ENCODE data around the gene METTL23. TPM values are rescaled to one million over a fixed set of nuclear protein-coding genes. Genes with fewer than 3 reads are reported as not detected.

METTL23 gene
- total RNA-seq, result 10 to 100 TPM; 27.4 to 40.9 (median 33.7) TPM

- WGBS, 2 donors, result 2 to 5% methylated on average over 8 to 43 of the region's 71 CpGs
- DNase-seq (ENCODE audit: low spot score in 2 of 2), result peak; percentile 86 to 97
- intact Hi-C loops (cut with DNase I; ENCODE audit: low total_unique reads), result no loop called here
- TF ChIP-seq POLR2A (IDR thresholded peaks at IDR 0.05), result peak in 1 of 2 donors; percentile 78
- peak in 1 of 3 donors; percentile 45 for TF ChIP-seq CTCF (IDR thresholded peaks at IDR 0.05)
- H3K4me3 ChIP-seq (ENCODE audit: low read depth, poor library complexity, severe bottlenecking), result peak within 1 kb of the TSS; percentile 97
Measured at GRCh38 chr17:76726776-76727718, at the start of gene METTL23. METTL23 (plus strand) TSS chr17:76726839; CDS start chr17:76729711, 2,872 bp downstream.

GRCh38 chr17:76677406-76677805 lies 49.2 kb upstream of the METTL23 start:
- no peak overlapping the region for H3K4me3 ChIP-seq (ENCODE audit: low read depth, poor library complexity, severe bottlenecking)
- intact Hi-C loops (cut with DNase I; ENCODE audit: low total_unique reads), result no loop called here
- TF ChIP-seq CTCF (IDR thresholded peaks at IDR 0.05) (no peak), POLR2A (IDR thresholded peaks at IDR 0.05) (no peak)
- no peak for DNase-seq (ENCODE audit: low spot score in 2 of 2)
- 90 to 92% methylated on average over 16 of the region's 16 CpGs for WGBS, 2 donors

GRCh38 chr17:76678330-76678729 lies 48.3 kb upstream of the METTL23 start:
- no peak for TF ChIP-seq CTCF (IDR thresholded peaks at IDR 0.05)
- WGBS, 2 donors, result 79 to 84% methylated on average over 12 of the region's 12 CpGs
- H3K4me3 ChIP-seq (ENCODE audit: low read depth, poor library complexity, severe bottlenecking), result no peak overlapping the region
- intact Hi-C loops (cut with DNase I; ENCODE audit: low total_unique reads), result no loop called here
- DNase-seq (ENCODE audit: low spot score in 2 of 2), result no peak

- TF ChIP-seq CTCF (IDR thresholded peaks at IDR 0.05), result no peak
- no peak for TF ChIP-seq POLR2A (IDR thresholded peaks at IDR 0.05)
- 70 to 86% methylated on average over 1 of the region's 1 CpG for WGBS, 2 donors
- no peak overlapping the region for H3K4me3 ChIP-seq (ENCODE audit: low read depth, poor library complexity, severe bottlenecking)
- intact Hi-C loops (cut with DNase I; ENCODE audit: low total_unique reads), result no loop called here
- no peak for DNase-seq (ENCODE audit: low spot score in 2 of 2)
Measured at GRCh38 chr17:76679239-76679638, 47.4 kb upstream of the METTL23 start.

GRCh38 chr17:76681222-76682137 lies 45.2 kb upstream of the METTL23 start:
- intact Hi-C loops (cut with DNase I; ENCODE audit: low total_unique reads), result no loop called here
- 47 to 49% methylated on average over 16 of the region's 16 CpGs for WGBS, 2 donors
- DNase-seq (ENCODE audit: low spot score in 2 of 2), result peak in 1 of 2 donors; percentile 61
- no peak overlapping the region for H3K4me3 ChIP-seq (ENCODE audit: low read depth, poor library complexity, severe bottlenecking)
- TF ChIP-seq CTCF (IDR thresholded peaks at IDR 0.05) (peak in 1 of 3 donors; percentile 40), POLR2A (IDR thresholded peaks at IDR 0.05) (no peak)

Measured in lower leg skin (tissue), 4 donors.